Fibroblast of villous mesenchyme (primary cell): ENCODE data around the gene CPNE2. TPM values are rescaled to one million over a fixed set of nuclear protein-coding genes. Genes with fewer than 3 reads are reported as not detected.

ENCODE experiments used
- DNase-seq: peaks from one replicate; pipeline ENCODE4 v3.0.0-alpha.2; 2010; ENCODE audit warnings: low read depth
- H3K4me3 ChIP-seq: 2 replicates; pipeline ENCODE4 v1.5.1; 2011; ENCODE audit warnings: low read depth, mild to moderate bottlenecking, low read length
- total RNA-seq: library from RNA; depleted of rRNA; stranded (reverse); fragments of >200 nt; gene quantifications from 2 replicates; pipeline ENCODE4 v1.2.3, GENCODE V29; 2012
- TF ChIP-seq, protein P1 (sequence below): IDR thresholded peaks from 2 replicates; pipeline ENCODE4 v1.5.1; 2012; ENCODE audit warnings: low read depth, mild to moderate bottlenecking, low read length; ENCODE audit not compliant: insufficient read depth

Gene CPNE2
- total RNA-seq, 1 donor = 24.2 TPM

DNA sequence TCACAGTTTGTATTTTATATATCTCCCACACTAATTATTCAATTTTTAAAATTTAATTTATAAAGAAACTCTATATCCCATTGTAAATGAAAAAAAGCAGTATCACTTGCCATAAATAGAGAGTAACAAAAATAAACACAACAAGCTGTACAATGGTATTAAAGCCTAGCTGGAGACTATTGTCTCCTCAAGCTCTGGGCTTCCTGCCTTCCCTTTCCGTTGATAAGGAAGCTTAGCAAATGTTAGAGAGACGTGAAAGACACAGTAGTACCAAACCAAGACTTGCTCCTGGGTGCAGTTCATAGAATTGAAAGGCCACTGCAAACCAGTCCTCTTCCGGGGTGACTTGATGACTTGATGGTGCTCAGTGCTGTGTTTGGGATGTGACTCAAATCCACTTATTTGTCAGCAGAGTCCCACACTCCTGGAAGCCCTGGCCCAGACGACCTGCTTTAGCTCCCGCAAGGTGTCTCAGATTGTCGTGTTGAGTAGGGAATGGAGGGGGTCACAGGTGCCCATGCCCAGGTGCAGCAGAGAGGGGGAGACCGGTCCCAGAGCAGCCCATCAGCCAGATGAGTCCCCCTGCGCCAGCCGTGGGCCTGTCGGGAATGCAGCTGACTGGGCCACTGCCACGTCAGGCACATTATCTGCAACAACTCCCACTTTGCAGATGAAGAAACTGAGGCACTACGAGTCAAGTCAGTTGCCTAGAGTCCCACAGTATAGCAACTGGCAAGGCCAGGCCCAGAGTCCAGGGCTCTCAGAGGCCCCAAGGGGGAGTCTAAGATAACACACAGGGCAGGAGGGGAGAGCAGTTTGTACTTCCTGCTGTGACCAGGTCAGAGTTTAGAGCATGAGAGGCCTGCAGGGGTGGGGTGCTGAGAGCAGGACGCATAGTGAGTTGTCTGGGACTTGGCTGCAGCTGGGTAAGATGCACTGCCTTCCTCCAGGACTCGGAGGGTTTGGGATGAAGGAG is 53.0 kb downstream of the CPNE2 start:
- TF ChIP-seq, protein P1, sequence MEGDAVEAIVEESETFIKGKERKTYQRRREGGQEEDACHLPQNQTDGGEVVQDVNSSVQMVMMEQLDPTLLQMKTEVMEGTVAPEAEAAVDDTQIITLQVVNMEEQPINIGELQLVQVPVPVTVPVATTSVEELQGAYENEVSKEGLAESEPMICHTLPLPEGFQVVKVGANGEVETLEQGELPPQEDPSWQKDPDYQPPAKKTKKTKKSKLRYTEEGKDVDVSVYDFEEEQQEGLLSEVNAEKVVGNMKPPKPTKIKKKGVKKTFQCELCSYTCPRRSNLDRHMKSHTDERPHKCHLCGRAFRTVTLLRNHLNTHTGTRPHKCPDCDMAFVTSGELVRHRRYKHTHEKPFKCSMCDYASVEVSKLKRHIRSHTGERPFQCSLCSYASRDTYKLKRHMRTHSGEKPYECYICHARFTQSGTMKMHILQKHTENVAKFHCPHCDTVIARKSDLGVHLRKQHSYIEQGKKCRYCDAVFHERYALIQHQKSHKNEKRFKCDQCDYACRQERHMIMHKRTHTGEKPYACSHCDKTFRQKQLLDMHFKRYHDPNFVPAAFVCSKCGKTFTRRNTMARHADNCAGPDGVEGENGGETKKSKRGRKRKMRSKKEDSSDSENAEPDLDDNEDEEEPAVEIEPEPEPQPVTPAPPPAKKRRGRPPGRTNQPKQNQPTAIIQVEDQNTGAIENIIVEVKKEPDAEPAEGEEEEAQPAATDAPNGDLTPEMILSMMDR = no peak
- no peak overlapping the region for H3K4me3 ChIP-seq
- DNase-seq = no peak

GRCh38 chr16:57146040-57146647 is 53.8 kb downstream of the CPNE2 start:
- H3K4me3 ChIP-seq = no peak overlapping the region
- DNase-seq = no peak
- TF ChIP-seq, protein P1 = no peak

DNA sequence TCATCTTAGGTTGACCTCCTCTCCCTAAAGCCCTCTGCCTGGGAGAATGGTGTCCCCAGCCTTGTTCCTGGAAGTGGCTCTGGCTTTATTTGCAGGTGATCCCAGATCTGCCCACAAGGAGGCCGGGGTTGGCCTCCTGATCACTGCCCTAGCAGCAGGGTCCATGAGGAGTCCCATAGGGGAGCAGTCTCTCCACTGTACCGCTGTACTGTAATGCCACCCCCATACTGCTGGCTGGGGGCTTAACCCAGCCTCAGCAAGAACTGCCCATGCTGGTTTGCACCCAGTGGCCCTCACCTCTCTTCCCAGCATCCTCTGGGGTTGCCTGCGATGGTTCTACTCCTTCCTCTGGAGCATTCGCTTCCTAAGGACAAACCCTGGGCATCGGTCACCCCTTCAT is 54.4 kb downstream of the CPNE2 start:
- no peak overlapping the region for H3K4me3 ChIP-seq
- TF ChIP-seq, protein P1 = peak; percentile 29
- no peak for DNase-seq

DNA sequence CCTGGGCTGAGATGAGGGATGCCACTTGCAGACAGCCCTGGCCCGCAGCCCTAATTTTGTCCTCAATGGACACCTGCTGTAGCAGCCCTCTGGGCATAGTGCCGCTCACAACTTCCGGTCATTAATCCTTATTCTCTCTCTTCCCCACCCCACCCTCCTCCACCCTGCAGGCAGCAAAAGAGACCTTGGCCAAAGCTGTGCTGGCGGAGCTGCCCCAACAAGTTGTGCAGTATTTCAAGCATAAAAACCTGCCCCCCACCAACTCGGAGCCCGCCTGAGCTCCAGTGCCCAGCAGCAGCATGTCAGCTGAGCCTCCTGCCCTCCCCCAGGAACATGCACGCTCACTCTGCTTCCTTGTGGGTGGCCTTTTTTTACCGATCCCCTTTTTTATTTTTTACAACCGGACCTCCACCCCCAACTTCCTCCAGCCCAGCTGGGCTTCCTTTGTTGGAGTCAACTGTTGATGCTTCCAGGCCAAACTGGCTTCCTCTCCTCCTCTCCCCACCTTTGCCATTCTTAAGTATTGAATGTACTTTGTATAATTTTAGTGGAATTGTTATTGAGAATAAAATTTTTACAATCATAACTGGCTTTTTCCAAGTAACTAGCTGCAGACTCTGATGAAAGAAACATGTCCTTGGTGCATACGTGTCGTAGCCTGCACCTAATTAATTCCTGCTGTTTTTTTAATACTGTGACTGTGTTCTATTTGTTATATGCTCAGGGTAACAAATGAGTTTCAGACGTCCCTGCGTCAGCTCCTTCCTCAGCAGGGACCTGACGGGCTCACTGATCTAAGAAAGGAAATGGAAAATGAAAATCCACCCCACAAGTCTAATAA is 55.2 kb downstream of the CPNE2 start:
- TF ChIP-seq, protein P1 = no peak
- DNase-seq = peak; percentile 36
- no peak overlapping the region for H3K4me3 ChIP-seq

- TF ChIP-seq, protein P1 = no peak
These were observed 56.1 kb downstream of the CPNE2 start for GRCh38 chr16:57148481-57148880.

GRCh38 chr16:57149391-57149790 is 57.0 kb downstream of the CPNE2 start:
- TF ChIP-seq, protein P1 = no peak
- DNase-seq = no peak
- no peak overlapping the region for H3K4me3 ChIP-seq

More at GRCh38 chr16:57148481-57148880, 56.1 kb downstream of the CPNE2 start:
- H3K4me3 ChIP-seq = no peak overlapping the region
- DNase-seq = no peak
